A549 (cell line): Measurements from ENCODE around the gene MTFP1. TPM values are rescaled to one million over a fixed set of nuclear protein-coding genes. Genes with fewer than 3 reads are reported as not detected.

Experiments
- ATAC-seq, 2 experiments: fragments of 200-7000 bp in 1 of 2; fragments of >200 bp in 1 of 2; cut with Nextera tagmentation in 1 of 2; cut with Tn5 transposase in 1 of 2; 3 replicates each; pipeline versions ENCODE4 v1.8.0 to v1.9.1; 2018 to 2020; ENCODE audit warnings: mild to moderate bottlenecking in 1 of 2, moderate library complexity in 1 of 2
- CTCF ChIA-PET: fragments of 300-600 bp; sonication (Branson Sonifier 250); formaldehyde crosslinking; extraction: SDS; loops from one replicate; lab custom pipeline; 2021; ENCODE audit warnings: antibody characterized with exemption, inconsistent platforms; lab: Yijun Ruan, JAX
- POLR2A ChIA-PET: fragments of 350-600 bp; formaldehyde crosslinking; extraction: SDS; loops from one replicate; lab custom pipeline; 2021; ENCODE audit warnings: antibody characterized with exemption, inconsistent platforms; lab: Yijun Ruan, JAX
- DNase-seq, 2 experiments: peaks; one replicate each; pipeline versions ENCODE4 v3.0.0 to v3.0.0-alpha.2; 2011 to 2016; ENCODE audit warnings: low read depth in 1 of 2, low spot score in 1 of 2
- FAIRE-seq: peaks from 2 replicates; lab custom pipeline; 2011; peaks lifted over from hg19 to GRCh38; lab: Jason Lieb, UNC
- H3K27ac ChIP-seq, 2 experiments: fragments of >200 bp; sonication (Bioruptor Twin); formaldehyde crosslinking; 3 replicates each; pipeline ENCODE4 v1.5.1; 2016 to 2017
- H3K4me1 ChIP-seq: fragments of >200 bp; sonication (Bioruptor Twin); formaldehyde crosslinking; 3 replicates; pipeline ENCODE4 v1.6.1; 2016
- H3K4me2 ChIP-seq: fragments of >200 bp; sonication (Bioruptor Twin); formaldehyde crosslinking; 3 replicates; pipeline ENCODE4 v1.6.1; 2016
- H3K4me3 ChIP-seq: fragments of >200 bp; sonication (Bioruptor Twin); formaldehyde crosslinking; 3 replicates; pipeline ENCODE4 v1.5.1; 2016
- H3K9me3 ChIP-seq: fragments of >200 bp; sonication (Bioruptor Twin); formaldehyde crosslinking; 3 replicates; pipeline ENCODE4 v1.6.1; 2016
- BCL3 ChIP-seq: fragments of >200 bp; sonication (Bioruptor Twin); formaldehyde crosslinking; IDR thresholded peaks from 3 replicates; pipeline ENCODE4 v1.6.1; 2016
- CBX8 ChIP-seq: fragments of 200-600 bp; sonication (generic); IDR thresholded peaks from 2 replicates; pipeline ENCODE4 v1.6.1; 2016
- CEBPB ChIP-seq, 2 experiments: fragments of >200 bp in 1 of 2; sonication (Bioruptor Twin) in 1 of 2; formaldehyde crosslinking in 1 of 2; IDR thresholded peaks; 2 replicates each; pipeline ENCODE4 v1.6.1; 2012 to 2016
- CHD4 ChIP-seq: fragments of 200-600 bp; sonication (generic); IDR thresholded peaks from 2 replicates; pipeline ENCODE4 v1.6.1; 2016; ENCODE audit warnings: antibody characterized with exemption, mild to moderate bottlenecking, borderline replicate concordance
- CTCF ChIP-seq: fragments of >200 bp; sonication (Bioruptor Twin); formaldehyde crosslinking; IDR thresholded peaks from 3 replicates; pipeline ENCODE4 v1.5.1; 2016
- FOSB ChIP-seq: fragments of 250-450 bp; sonication (Bioruptor Pico); IDR thresholded peaks from 2 replicates; pipeline ENCODE4 v1.5.0; 2020; ENCODE audit warnings: mild to moderate bottlenecking, moderate library complexity
- FOSL2 ChIP-seq, 2 experiments: fragments of 450-650 bp in 1 of 2; fragments of >200 bp in 1 of 2; sonication (Bioruptor Twin) in 1 of 2; formaldehyde crosslinking; IDR thresholded peaks; 2 replicates each; pipeline versions ENCODE4 v1.5.0 to v1.6.1; 2016 to 2020; ENCODE audit warnings: mild to moderate bottlenecking in 1 of 2, moderate library complexity in 1 of 2
- FOXS1 ChIP-seq: fragments of 250-450 bp; sonication (Bioruptor Pico); IDR thresholded peaks from 2 replicates; pipeline ENCODE4 v1.5.0; 2020; ENCODE audit warnings: mild to moderate bottlenecking, moderate library complexity
- HEYL ChIP-seq: fragments of 250-450 bp; sonication (Bioruptor Pico); IDR thresholded peaks from 2 replicates; pipeline ENCODE4 v1.8.0; 2021; ENCODE audit warnings: mild to moderate bottlenecking, moderate library complexity
- HOXB5 ChIP-seq: fragments of 250-450 bp; sonication (Bioruptor Pico); IDR thresholded peaks from 2 replicates; pipeline ENCODE4 v1.5.0; 2020; ENCODE audit warnings: mild to moderate bottlenecking, moderate library complexity
- JUN ChIP-seq, 2 experiments: fragments of >200 bp; sonication (Bioruptor Twin); formaldehyde crosslinking; IDR thresholded peaks; 2 replicates in 1 of 2; 3 replicates in 1 of 2; pipeline ENCODE4 v1.6.1; 2016 to 2017
- KDM1A ChIP-seq: fragments of 200-600 bp; sonication (generic); IDR thresholded peaks from 2 replicates; pipeline ENCODE4 v1.6.1; 2016; ENCODE audit warnings: low read depth, mild to moderate bottlenecking
- MAX ChIP-seq: IDR thresholded peaks from 2 replicates; pipeline ENCODE4 v1.6.1; 2012
- NFE2L2 ChIP-seq: fragments of 150-350 bp; conservative IDR thresholded peaks from 2 replicates; pipeline ENCODE4 v1.6.1; 2014; ENCODE audit warnings: low read length
- NPAS2 ChIP-seq: fragments of 250-450 bp; sonication (Bioruptor Pico); IDR thresholded peaks from 2 replicates; pipeline ENCODE4 v1.8.0; 2022; ENCODE audit warnings: mild to moderate bottlenecking, moderate library complexity, borderline replicate concordance
- PBX3 ChIP-seq: IDR thresholded peaks from 2 replicates; pipeline ENCODE4 v1.6.1; 2012
- PHF8 ChIP-seq: fragments of 200-600 bp; sonication (generic); IDR thresholded peaks from 2 replicates; pipeline ENCODE4 v1.6.1; 2016; ENCODE audit warnings: low read depth, mild to moderate bottlenecking, antibody characterized with exemption, moderate library complexity, borderline replicate concordance
- RAD21 ChIP-seq, 2 experiments: fragments of >200 bp in 1 of 2; sonication (Bioruptor Twin) in 1 of 2; formaldehyde crosslinking in 1 of 2; IDR thresholded peaks in 1 of 2; conservative IDR thresholded peaks in 1 of 2; 2 replicates in 1 of 2; 3 replicates in 1 of 2; pipeline ENCODE4 v1.6.1; 2012 to 2018; ENCODE audit warnings: inconsistent platforms in 1 of 2
- REST ChIP-seq: fragments of 200-600 bp; sonication (generic); IDR thresholded peaks from 2 replicates; pipeline ENCODE4 v1.6.1; 2016; ENCODE audit warnings: antibody characterized with exemption, mild to moderate bottlenecking, moderate library complexity
- RFX5 ChIP-seq: fragments of 450-650 bp; IDR thresholded peaks from 2 replicates; pipeline ENCODE4 v1.7.1; 2014; ENCODE audit warnings: antibody characterized with exemption, mild to moderate bottlenecking, moderate library complexity
- RNF2 ChIP-seq: fragments of 200-600 bp; sonication (generic); IDR thresholded peaks from 2 replicates; pipeline ENCODE4 v1.6.1; 2016; ENCODE audit warnings: low read depth, mild to moderate bottlenecking, antibody characterized with exemption, moderate library complexity, borderline replicate concordance
- SMC3 ChIP-seq: fragments of >200 bp; sonication (Bioruptor Twin); formaldehyde crosslinking; IDR thresholded peaks from 3 replicates; pipeline ENCODE4 v1.6.1; 2018; ENCODE audit warnings: inconsistent platforms
- SREBF2 ChIP-seq: fragments of 450-650 bp; IDR thresholded peaks from 2 replicates; pipeline ENCODE4 v1.6.1; 2014; ENCODE audit warnings: mild to moderate bottlenecking, moderate library complexity
- TFCP2L1 ChIP-seq: fragments of 250-450 bp; sonication (Bioruptor Pico); IDR thresholded peaks from 2 replicates; pipeline ENCODE4 v1.5.0; 2021; ENCODE audit warnings: mild to moderate bottlenecking
- ZFP36 ChIP-seq: fragments of 450-650 bp; IDR thresholded peaks from 2 replicates; pipeline ENCODE4 v1.6.1; 2014; ENCODE audit warnings: borderline replicate concordance; ENCODE audit not compliant: partially characterized antibody
- WGBS: methylation state at CpG from one replicate; pipeline ENCODE4 v1.1.6; 2017; ENCODE audit errors: missing lambda C conversion rate; 5-methylcytosine and 5-hydroxymethylcytosine counted together
- polyA plus RNA-seq, 4 experiments: library from polyadenylated mRNA; depleted of rRNA in 3 of 4; stranded (reverse); fragments of >200 nt; fragmentation: RNase III in 1 of 4; extraction: RNeasy Plus Mini Kit Qiagen cat#74134 plus additional on column Dnase treatment in 1 of 4; gene quantifications; 2 replicates in 3 of 4; 3 replicates in 1 of 4; pipeline ENCODE4 v1.2.3, GENCODE V29; 2011 to 2017

Gene MTFP1
- polyA plus RNA-seq, 2 of the 4 experiments (the other 2 are of a cell fraction), result 23.8 to 52.0 TPM

GRCh38 chr22:30426388-30427353, 1.1 kb downstream of the MTFP1 start:
- DNase-seq (peak; percentile 71 to 89), FAIRE-seq (no peak), ATAC-seq (peak; percentile 21 to 50)
- Histone ChIP-seq H3K9me3 (no peaks in the 10 kb centered on the region), H3K4me1 (peaks cover 19% of the 10 kb centered on the region), H3K27ac (peak overlapping the region; percentile 97), H3K4me2 (peak overlapping the region; percentile 90), H3K4me3 (peak overlapping the region; percentile 68)
- POLR2A ChIA-PET, result interaction anchor here (0.8 kb wide), 1 partner anchor 30 kb away, joined by 3 read pairs; the partner anchor contains the start of gene SEC14L2
- CTCF ChIA-PET, result interaction anchor here (0.7 to 3.9 kb wide), 9 partner anchors 12 to 162 kb away, joined by 3 to 17 read pairs (median 6); partner anchors contain the start of gene CASTOR1
- 64% methylated on average over 20 of the region's 29 CpGs for WGBS
- TF ChIP-seq RAD21 (conservative IDR thresholded peaks at IDR 0.05 in 1 of 2, IDR thresholded peaks at IDR 0.05 in 1 of 2), result peak; percentile 46 to 48
- TF ChIP-seq SMC3, result peak; percentile 48; the same call in 2 of the 3 replicates
- no peak for TF ChIP-seq CEBPB (IDR thresholded peaks at IDR 0.05)
- TF ChIP-seq ZFP36, result peak; percentile 95
- TF ChIP-seq NFE2L2, result no peak
- TF ChIP-seq CTCF, result peak; percentile 58
- peak; percentile 45; the same call in 1 of the 2 replicates for TF ChIP-seq MAX
- peak; percentile 35; the same call in 1 of the 2 replicates for TF ChIP-seq TFCP2L1 (CRISPR knock-in tag)

- no peak for TF ChIP-seq CHD4
- no peak for TF ChIP-seq FOSB (CRISPR knock-in tag)
- no peak for TF ChIP-seq RFX5
- TF ChIP-seq SREBF2, result no peak
- TF ChIP-seq SMC3, result no peak
- no peak for TF ChIP-seq NPAS2
- no peak for TF ChIP-seq JUN (IDR thresholded peaks at IDR 0.05)
- no peak for TF ChIP-seq FOSL2 (IDR thresholded peaks at IDR 0.05)
- TF ChIP-seq FOSL2 (CRISPR knock-in tag; IDR thresholded peaks at IDR 0.05), result no peak
- no peak for TF ChIP-seq REST
- no peak for TF ChIP-seq RNF2
- no peak for TF ChIP-seq CBX8
- TF ChIP-seq KDM1A, result no peak
- TF ChIP-seq HOXB5, result no peak
- no peak for TF ChIP-seq PBX3
- TF ChIP-seq BCL3, result no peak
- no peak for TF ChIP-seq FOXS1
- TF ChIP-seq HEYL (CRISPR knock-in tag), result no peak
- TF ChIP-seq PHF8, result no peak
- POLR2A ChIA-PET, result no interaction called here
- CTCF ChIA-PET, result interaction anchor here (0.6 to 1.2 kb wide), 4 partner anchors 13 to 833 kb away, joined by 3 read pairs; no protein-coding TSS in a partner anchor
- FAIRE-seq (no peak), DNase-seq (no peak), ATAC-seq (no peak)
- H3K9me3 ChIP-seq, result no peaks in the 10 kb centered on the region
- H3K27ac ChIP-seq, result no peak overlapping the region
- 78% methylated on average over 1 of the region's 1 CpG for WGBS
- no peak overlapping the region for H3K4me3 ChIP-seq
- peaks cover 10% of the 10 kb centered on the region for H3K4me1 ChIP-seq
- no peak overlapping the region for H3K4me2 ChIP-seq
These were observed 2.3 kb downstream of the MTFP1 start for GRCh38 chr22:30427871-30428270.
